Mesenchymal stem cell (in vitro differentiated cells and primary cell): Measurements from ENCODE around the gene METTL26.
A peak's percentile ranks its signal among the peaks of the same experiment; 100 is the strongest.

ENCODE experiments used
- DNase-seq: peaks from one replicate; pipeline ENCODE4 v3.0.0-alpha.2; 2013
- H2AFZ ChIP-seq: one replicate; pipeline ENCODE4 v1.6.1; 2013; ENCODE audit warnings: low read depth, mild to moderate bottlenecking, control low read depth, inconsistent platforms, low read length, moderate library complexity
- H2AK5ac ChIP-seq: 2 replicates; pipeline ENCODE4 v1.6.1; 2013; ENCODE audit warnings: low read length, moderate library complexity, mild to moderate bottlenecking, inconsistent platforms; ENCODE audit not compliant: severe bottlenecking
- H2BK120ac ChIP-seq: one replicate; pipeline ENCODE4 v1.6.1; 2013; ENCODE audit warnings: low read depth, mild to moderate bottlenecking, inconsistent platforms, low read length, moderate library complexity
- H2BK12ac ChIP-seq, 2 experiments: one replicate each; pipeline ENCODE4 v1.6.1; 2013; ENCODE audit warnings: inconsistent platforms in 2 of 2, low read length in 2 of 2, mild to moderate bottlenecking in 2 of 2, moderate library complexity in 2 of 2, control low read depth in 1 of 2
- H2BK15ac ChIP-seq: one replicate; pipeline ENCODE4 v1.6.1; 2013; ENCODE audit warnings: mild to moderate bottlenecking, low read depth, inconsistent platforms; ENCODE audit not compliant: poor library complexity, severe bottlenecking
- H2BK5ac ChIP-seq: 2 replicates; pipeline ENCODE4 v1.6.1; 2013; ENCODE audit warnings: low read depth, mild to moderate bottlenecking, low read length, control low read depth, inconsistent platforms; ENCODE audit not compliant: poor library complexity, severe bottlenecking
- H3K14ac ChIP-seq, 2 experiments: one replicate each; pipeline ENCODE4 v1.6.1; 2013; ENCODE audit warnings: inconsistent platforms in 2 of 2, low read length in 2 of 2, control low read depth in 1 of 2, mild to moderate bottlenecking in 1 of 2, moderate library complexity in 1 of 2
- H3K18ac ChIP-seq, 2 experiments: one replicate each; pipeline ENCODE4 v1.6.1; 2013; ENCODE audit warnings: inconsistent platforms in 2 of 2, low read length in 2 of 2, control low read depth in 1 of 2, low read depth in 1 of 2, mild to moderate bottlenecking in 1 of 2
- H3K23ac ChIP-seq, 2 experiments: one replicate each; pipeline ENCODE4 v1.6.1; 2013; ENCODE audit warnings: inconsistent platforms in 2 of 2, low read length in 2 of 2, mild to moderate bottlenecking in 2 of 2, moderate library complexity in 2 of 2, control low read depth in 1 of 2
- H3K27ac ChIP-seq: 2 replicates; pipeline ENCODE4 v1.5.1; 2013; ENCODE audit warnings: mild to moderate bottlenecking, moderate library complexity, low read length, control low read depth, inconsistent platforms; ENCODE audit not compliant: poor library complexity, severe bottlenecking
- H3K27me3 ChIP-seq, 2 experiments: 2 replicates each; pipeline versions ENCODE4 v1.6.1 to v1.7.0; 2013; ENCODE audit warnings: low read length in 2 of 2, mild to moderate bottlenecking in 2 of 2, moderate library complexity in 2 of 2, control low read depth in 1 of 2, inconsistent platforms in 1 of 2; ENCODE audit not compliant: control insufficient read depth in 1 of 2, insufficient read depth in 1 of 2
- H3K36me3 ChIP-seq, 2 experiments: 2 replicates each; pipeline versions ENCODE4 v1.6.1 to v1.7.0; 2013; ENCODE audit warnings: low read length in 2 of 2, control low read depth in 1 of 2, inconsistent platforms in 1 of 2, low read depth in 1 of 2, mild to moderate bottlenecking in 1 of 2; ENCODE audit not compliant: insufficient read depth in 2 of 2, control insufficient read depth in 1 of 2
- H3K4ac ChIP-seq, 2 experiments: one replicate each; pipeline ENCODE4 v1.6.1; 2013; ENCODE audit warnings: inconsistent platforms in 2 of 2, low read length in 2 of 2, mild to moderate bottlenecking in 2 of 2, moderate library complexity in 2 of 2, control low read depth in 1 of 2, low read depth in 1 of 2
- H3K4me1 ChIP-seq: 2 replicates; pipeline ENCODE4 v1.6.1; 2013; ENCODE audit warnings: low read depth, low read length, control low read depth; ENCODE audit not compliant: control insufficient read depth, insufficient read depth
- H3K4me2 ChIP-seq: 2 replicates; pipeline ENCODE4 v1.6.1; 2013; ENCODE audit warnings: low read length, mild to moderate bottlenecking, inconsistent platforms; ENCODE audit not compliant: poor library complexity, severe bottlenecking
- H3K4me3 ChIP-seq, 2 experiments: 2 replicates each; pipeline versions ENCODE4 v1.5.1 to v1.7.0; 2013; ENCODE audit warnings: low read length in 2 of 2, mild to moderate bottlenecking in 2 of 2, control low read depth in 1 of 2, low read depth in 1 of 2; ENCODE audit not compliant: insufficient read depth in 1 of 2
- H3K79me1 ChIP-seq: replicated peaks from 2 replicates; pipeline ENCODE4 v1.6.1; 2013; ENCODE audit warnings: mild to moderate bottlenecking, control low read depth, low read length, inconsistent platforms; ENCODE audit not compliant: poor library complexity, severe bottlenecking
- H3K9ac ChIP-seq: 2 replicates; pipeline ENCODE4 v1.7.0; 2013; ENCODE audit warnings: mild to moderate bottlenecking, low read length, moderate library complexity
- H3K9me3 ChIP-seq: 2 replicates; pipeline ENCODE4 v1.7.0; 2013; ENCODE audit warnings: mild to moderate bottlenecking, low read length; ENCODE audit not compliant: control insufficient read depth
- H4K8ac ChIP-seq: one replicate; pipeline ENCODE4 v1.6.1; 2013; ENCODE audit warnings: inconsistent platforms, mild to moderate bottlenecking, low read length, moderate library complexity
- H4K91ac ChIP-seq: one replicate; pipeline ENCODE4 v1.6.1; 2013; ENCODE audit warnings: mild to moderate bottlenecking, low read length, inconsistent platforms
- WGBS: methylation state at CpG from one replicate; pipeline ENCODE4 v1.1.7; 2013; ENCODE audit warnings: mixed read lengths; 5-methylcytosine and 5-hydroxymethylcytosine counted together

METTL26 gene

GRCh38 chr16:660459-661183 is 24.5 kb upstream of the METTL26 start:
- H2BK15ac ChIP-seq, result peak overlapping the region; percentile 33
- H3K14ac ChIP-seq, result no peak overlapping the region
- no peak overlapping the region for H2BK120ac ChIP-seq
- no peak overlapping the region for H3K4ac ChIP-seq
- 34% methylated on average over 25 of the region's 43 CpGs for WGBS
- no peak overlapping the region for H3K4me3 ChIP-seq
- peak overlapping the region; percentile 15 for H3K9ac ChIP-seq
- peak overlapping the region; percentile 15 to 64 for H3K18ac ChIP-seq
- H4K91ac ChIP-seq, result peak overlapping the region; percentile 64
- no peak overlapping the region for H2AFZ ChIP-seq
- H3K4me1 ChIP-seq, result peaks cover 17% of the 10 kb centered on the region
- H3K79me1 ChIP-seq, result no peaks in the 10 kb centered on the region
- no peak overlapping the region for H3K27ac ChIP-seq
- DNase-seq, result peak; percentile 90
- H3K27me3 ChIP-seq, result no peaks in the 10 kb centered on the region
- H4K8ac ChIP-seq, result peak overlapping the region; percentile 92
- H3K23ac ChIP-seq, result no peak overlapping the region
- no peak overlapping the region for H2BK5ac ChIP-seq
- H2AK5ac ChIP-seq, result no peak overlapping the region
- peak overlapping the region; percentile 35 for H3K4me2 ChIP-seq
- peaks cover 0 to 61% of the 10 kb centered on the region in 2 experiments for H3K36me3 ChIP-seq
- H2BK12ac ChIP-seq, result peak overlapping the region; percentile 29 to 69
- H3K9me3 ChIP-seq, result no peaks in the 10 kb centered on the region

- Histone ChIP-seq H2BK120ac (no peak overlapping the region), H3K4me3 (no peak overlapping the region), H2AFZ (no peak overlapping the region), H4K8ac (peak overlapping the region; percentile 52), H4K91ac (peak overlapping the region; percentile 40), H3K9ac (no peak overlapping the region), H3K23ac (no peak overlapping the region), H2BK5ac (no peak overlapping the region), H2BK15ac (no peak overlapping the region), H3K9me3 (no peaks in the 10 kb centered on the region), H2BK12ac (no peak overlapping the region), H2AK5ac (no peak overlapping the region), H3K79me1 (no peaks in the 10 kb centered on the region), H3K14ac (no peak overlapping the region), H3K36me3 (peaks cover 0 to 67% of the 10 kb centered on the region in 2 experiments), H3K18ac (no peak overlapping the region), H3K27me3 (no peaks in the 10 kb centered on the region), H3K4ac (no peak overlapping the region), H3K27ac (no peak overlapping the region), H3K4me2 (no peak overlapping the region), H3K4me1 (peaks cover 17% of the 10 kb centered on the region)
- 77% methylated on average over 6 of the region's 6 CpGs for WGBS
- DNase-seq, result no peak
Measured at GRCh38 chr16:660132-660458, 24.0 kb upstream of the METTL26 start.

DNA sequence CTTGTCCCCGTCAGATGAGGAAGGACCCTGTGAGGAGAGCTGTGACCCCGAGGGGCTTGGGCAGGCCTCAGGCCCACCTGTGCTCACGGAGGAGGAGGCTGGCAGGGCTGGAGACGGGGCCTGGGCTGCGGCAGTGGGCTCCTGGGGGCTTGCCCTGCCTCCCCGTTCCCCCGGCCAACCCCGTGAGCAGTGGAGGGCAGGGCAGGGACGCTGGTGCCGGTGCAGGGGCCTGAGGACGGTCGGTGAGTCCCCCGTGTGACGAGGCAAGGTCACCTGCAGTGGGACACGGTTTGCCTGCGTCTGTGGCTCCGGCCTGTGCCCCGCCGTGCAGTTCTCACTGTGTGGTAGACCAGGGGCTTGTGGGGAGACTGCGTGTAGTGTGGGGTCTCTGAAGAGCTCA is 23.5 kb upstream of the METTL26 start:
- Histone ChIP-seq H3K4me2 (no peak overlapping the region), H2AK5ac (no peak overlapping the region), H3K4me3 (no peak overlapping the region), H3K4me1 (peaks cover 17% of the 10 kb centered on the region), H3K79me1 (no peaks in the 10 kb centered on the region), H3K27ac (no peak overlapping the region), H3K27me3 (no peaks in the 10 kb centered on the region), H4K91ac (no peak overlapping the region), H2BK120ac (no peak overlapping the region), H3K23ac (no peak overlapping the region), H4K8ac (no peak overlapping the region), H3K9me3 (no peaks in the 10 kb centered on the region), H3K36me3 (peaks cover 0 to 71% of the 10 kb centered on the region in 2 experiments), H3K14ac (no peak overlapping the region), H3K18ac (no peak overlapping the region), H2BK5ac (no peak overlapping the region), H2AFZ (no peak overlapping the region), H3K9ac (no peak overlapping the region), H2BK15ac (no peak overlapping the region), H3K4ac (no peak overlapping the region), H2BK12ac (no peak overlapping the region)
- no peak for DNase-seq
- WGBS, result 89% methylated on average over 20 of the region's 20 CpGs

GRCh38 chr16:658679-659571 is 22.8 kb upstream of the METTL26 start:
- 93% methylated on average over 34 of the region's 35 CpGs for WGBS
- no peak for DNase-seq
- H3K79me1 ChIP-seq, result no peaks in the 10 kb centered on the region

More at GRCh38 chr16:658679-659571, 22.8 kb upstream of the METTL26 start:
- H3K9me3 ChIP-seq, result no peaks in the 10 kb centered on the region
- no peak overlapping the region for H3K4ac ChIP-seq
- H3K4me2 ChIP-seq, result no peak overlapping the region
- H3K18ac ChIP-seq, result no peak overlapping the region
- H2BK15ac ChIP-seq, result no peak overlapping the region
- H3K4me3 ChIP-seq, result no peak overlapping the region
- H2BK5ac ChIP-seq, result no peak overlapping the region
- no peak overlapping the region for H3K14ac ChIP-seq
- no peak overlapping the region for H3K9ac ChIP-seq
- H3K23ac ChIP-seq, result no peak overlapping the region
- peaks cover 2 to 76% of the 10 kb centered on the region in 2 experiments for H3K36me3 ChIP-seq
- H4K8ac ChIP-seq, result no peak overlapping the region
- H2AFZ ChIP-seq, result no peak overlapping the region
- H2BK12ac ChIP-seq, result no peak overlapping the region
- H3K4me1 ChIP-seq, result peaks cover 17% of the 10 kb centered on the region
- H2AK5ac ChIP-seq, result no peak overlapping the region
- no peaks in the 10 kb centered on the region for H3K27me3 ChIP-seq
- no peak overlapping the region for H3K27ac ChIP-seq
- H4K91ac ChIP-seq, result no peak overlapping the region
- no peak overlapping the region for H2BK120ac ChIP-seq
